Tibial artery (tissue), 4 donors: ENCODE measurements around the gene DISC1.
"Not testable (repeated sequence)": the region's sequence is repeated elsewhere in the genome, so short reads cannot be mapped to it uniquely, and the experiment has no call there.

ENCODE experiments used
- DNase-seq, 2 donors: peaks; one replicate each; pipeline ENCODE4 v3.0.0-alpha.2; 2019
- H3K27ac ChIP-seq, 2 donors: fragments of 200-600 bp; sonication (generic) in 1 of 2; 1 replicate in 1 of 2; 2 replicates in 1 of 2; pipeline ENCODE4 v1.5.1; 2018 to 2019; ENCODE audit warnings: mild to moderate bottlenecking in 1 of 2
- H3K27me3 ChIP-seq, 2 donors: fragments of 200-600 bp; sonication (generic) in 1 of 2; one replicate each; pipeline versions ENCODE4 v1.5.1 to v1.6.0; 2016 to 2019
- H3K36me3 ChIP-seq, 3 donors: fragments of 200-600 bp; sonication (generic) in 2 of 3; one replicate each; pipeline ENCODE4 v1.5.1; 2016 to 2019; ENCODE audit warnings: mild to moderate bottlenecking in 2 of 3
- H3K4me1 ChIP-seq, 4 donors: fragments of 200-600 bp; sonication (generic) in 2 of 4; 1 replicate in 3 of 4; 2 replicates in 1 of 4; pipeline ENCODE4 v1.5.1; 2016 to 2019
- H3K4me3 ChIP-seq, 2 donors: fragments of 200-600 bp; sonication (generic) in 1 of 2; 1 replicate in 1 of 2; 2 replicates in 1 of 2; pipeline ENCODE4 v1.5.1; 2018 to 2019; ENCODE audit warnings: mild to moderate bottlenecking in 2 of 2
- H3K9me3 ChIP-seq, 3 donors: fragments of 200-600 bp; sonication (generic) in 1 of 3; one replicate each; pipeline ENCODE4 v1.5.1; 2016 to 2019
- intact Hi-C: fragments of 100-400 bp; cut with DNase I; formaldehyde crosslinking; loops from one replicate; pipeline ENCODE4 v1.15.0; 2023; ENCODE audit warnings: low total_unique reads
- TF ChIP-seq, protein P1 (sequence below), 2 experiments: fragments of 200-600 bp in 1 of 2; fragments of 450-650 bp in 1 of 2; IDR thresholded peaks; one replicate each; pipeline ENCODE4 v1.5.1; 2017 to 2019; ENCODE audit warnings: antibody characterized with exemption in 2 of 2, mild to moderate bottlenecking in 1 of 2, moderate library complexity in 1 of 2

Gene DISC1

DNA sequence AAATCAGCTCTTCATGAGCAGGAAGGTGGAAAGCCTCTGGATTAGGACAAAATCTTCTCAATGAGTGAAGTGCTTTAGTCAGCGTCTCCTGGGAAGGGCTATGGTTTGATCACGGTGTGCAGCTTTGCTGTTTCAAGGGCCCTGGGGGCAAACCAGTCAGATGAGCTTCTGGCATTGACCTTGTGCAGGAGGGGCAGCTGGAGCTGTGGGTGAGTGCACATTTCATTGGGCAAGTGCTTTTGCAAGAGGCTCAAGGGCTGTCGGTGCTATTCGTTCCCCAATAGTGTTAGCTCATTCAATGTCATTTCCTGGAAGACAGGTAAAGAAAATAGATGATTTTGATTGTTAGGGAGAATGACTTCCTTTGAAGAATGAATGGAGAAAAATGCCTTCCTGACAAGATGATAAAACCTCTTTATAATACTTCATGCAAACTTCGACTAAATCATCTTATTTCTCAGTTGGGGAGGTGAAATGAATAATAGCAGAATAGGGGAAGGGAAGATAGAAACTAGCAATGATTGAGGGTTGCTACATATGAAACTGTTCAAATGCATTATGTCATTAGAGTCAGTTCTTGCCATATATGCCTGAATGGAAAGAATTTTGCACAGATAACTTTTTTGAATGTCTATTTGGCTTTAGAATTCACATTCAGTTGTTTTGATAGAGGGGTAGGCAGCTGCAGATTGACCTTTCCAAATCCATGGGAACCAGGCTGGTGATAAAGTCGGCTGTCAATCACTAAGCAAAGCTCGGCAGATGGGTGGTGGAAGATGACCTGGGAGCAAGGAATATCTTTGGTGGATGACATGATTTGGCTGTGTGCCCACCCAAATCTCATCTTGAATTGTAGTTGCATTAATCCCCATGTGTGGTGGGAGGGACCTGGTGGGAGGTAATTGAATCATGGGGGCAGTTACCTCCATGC lies 12.9 kb upstream of the DISC1 start:
- TF ChIP-seq, protein P1, sequence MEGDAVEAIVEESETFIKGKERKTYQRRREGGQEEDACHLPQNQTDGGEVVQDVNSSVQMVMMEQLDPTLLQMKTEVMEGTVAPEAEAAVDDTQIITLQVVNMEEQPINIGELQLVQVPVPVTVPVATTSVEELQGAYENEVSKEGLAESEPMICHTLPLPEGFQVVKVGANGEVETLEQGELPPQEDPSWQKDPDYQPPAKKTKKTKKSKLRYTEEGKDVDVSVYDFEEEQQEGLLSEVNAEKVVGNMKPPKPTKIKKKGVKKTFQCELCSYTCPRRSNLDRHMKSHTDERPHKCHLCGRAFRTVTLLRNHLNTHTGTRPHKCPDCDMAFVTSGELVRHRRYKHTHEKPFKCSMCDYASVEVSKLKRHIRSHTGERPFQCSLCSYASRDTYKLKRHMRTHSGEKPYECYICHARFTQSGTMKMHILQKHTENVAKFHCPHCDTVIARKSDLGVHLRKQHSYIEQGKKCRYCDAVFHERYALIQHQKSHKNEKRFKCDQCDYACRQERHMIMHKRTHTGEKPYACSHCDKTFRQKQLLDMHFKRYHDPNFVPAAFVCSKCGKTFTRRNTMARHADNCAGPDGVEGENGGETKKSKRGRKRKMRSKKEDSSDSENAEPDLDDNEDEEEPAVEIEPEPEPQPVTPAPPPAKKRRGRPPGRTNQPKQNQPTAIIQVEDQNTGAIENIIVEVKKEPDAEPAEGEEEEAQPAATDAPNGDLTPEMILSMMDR (IDR thresholded peaks at IDR 0.05): no peak
- no peak overlapping the region for H3K27ac ChIP-seq
- H3K4me1 ChIP-seq: no peaks in the 10 kb centered on the region
- DNase-seq: no peak
- no peaks in the 10 kb centered on the region for H3K27me3 ChIP-seq
- intact Hi-C loops: no loop called here
- no peak overlapping the region for H3K4me3 ChIP-seq
- no peaks in the 10 kb centered on the region for H3K9me3 ChIP-seq
- no peaks in the 10 kb centered on the region for H3K36me3 ChIP-seq

DNA sequence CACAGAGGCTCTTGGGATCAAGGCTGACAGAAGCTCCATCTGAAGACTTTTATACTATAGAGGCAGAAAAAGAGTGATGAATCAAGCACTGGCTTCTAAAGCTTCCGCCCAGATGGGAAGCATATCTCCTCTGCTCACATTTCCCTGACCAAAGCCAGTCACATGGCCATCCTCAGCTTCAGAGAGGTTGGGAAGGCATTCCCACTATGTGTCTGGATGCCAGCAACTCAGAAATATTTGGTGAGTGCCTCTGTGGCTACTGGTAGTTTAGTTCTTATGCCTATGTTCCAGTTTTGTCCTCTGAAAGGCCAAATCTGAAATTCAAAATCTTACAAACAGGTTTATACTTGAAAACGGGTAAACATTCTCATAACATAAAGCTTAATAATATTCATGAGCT lies 9.9 kb upstream of the DISC1 start:
- DNase-seq: no peak
- Histone ChIP-seq H3K9me3 (no peaks in the 10 kb centered on the region), H3K4me3 (no peak overlapping the region), H3K27ac (no peak overlapping the region), H3K36me3 (no peaks in the 10 kb centered on the region), H3K4me1 (no peaks in the 10 kb centered on the region), H3K27me3 (no peaks in the 10 kb centered on the region)
- intact Hi-C loops: no loop called here
- TF ChIP-seq, protein P1 (IDR thresholded peaks at IDR 0.05): no peak

DNA sequence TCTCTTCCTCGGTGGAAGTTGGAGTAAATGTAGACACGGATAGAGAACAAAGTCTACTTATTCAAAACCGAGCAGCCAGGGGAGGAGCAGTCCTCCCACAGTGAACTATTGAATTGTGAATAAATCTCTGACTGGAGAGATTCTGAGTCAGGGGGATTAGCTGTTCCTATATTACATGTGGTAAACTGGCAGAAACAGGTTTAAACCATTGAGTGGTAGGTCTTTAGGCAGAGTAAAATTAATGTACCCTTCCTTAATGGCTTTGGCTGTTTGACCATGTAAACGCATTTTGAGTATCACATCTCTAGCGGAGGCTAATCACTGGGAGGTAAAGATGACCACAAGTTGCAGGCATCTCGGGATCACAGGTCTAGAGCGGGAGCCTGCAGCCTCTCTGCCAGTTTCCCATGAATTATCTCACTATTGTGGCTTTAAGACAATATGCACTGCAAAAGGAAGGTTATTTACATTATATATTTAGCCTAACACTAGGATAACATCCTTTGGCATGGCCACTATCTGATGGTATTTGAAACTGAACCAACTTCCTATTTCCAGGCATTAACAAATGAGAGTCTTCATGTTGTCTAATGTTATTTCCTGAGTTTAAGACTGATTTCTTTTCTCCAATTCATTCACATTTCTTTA lies 7.9 kb upstream of the DISC1 start:
- no peak for DNase-seq
- H3K27me3 ChIP-seq: no peaks in the 10 kb centered on the region
- H3K27ac ChIP-seq: no peak overlapping the region
- no peaks in the 10 kb centered on the region for H3K9me3 ChIP-seq
- H3K36me3 ChIP-seq: no peaks in the 10 kb centered on the region
- TF ChIP-seq, protein P1 (IDR thresholded peaks at IDR 0.05): no peak
- no peak overlapping the region for H3K4me3 ChIP-seq
- H3K4me1 ChIP-seq: no peaks in the 10 kb centered on the region
- intact Hi-C loops: no loop called here

DNA sequence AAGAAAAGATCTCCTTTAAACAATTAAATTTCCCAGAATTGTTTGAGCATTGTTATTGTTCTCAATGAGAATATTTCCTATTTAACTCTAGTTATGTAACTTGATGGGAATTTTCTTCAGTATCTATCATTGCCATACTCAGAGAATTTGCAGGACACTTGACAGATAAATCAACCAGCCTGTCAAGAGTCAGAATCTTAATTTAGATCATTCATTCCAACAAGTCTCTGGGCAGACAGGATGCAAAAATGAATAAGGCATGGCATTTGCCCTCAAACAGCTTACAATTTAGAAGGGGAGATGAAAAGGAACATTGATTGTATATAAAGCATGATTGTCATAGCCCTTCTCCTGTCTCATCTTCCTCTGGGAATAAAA lies 7.3 kb upstream of the DISC1 start:
- Histone ChIP-seq H3K36me3 (no peaks in the 10 kb centered on the region), H3K27ac (no peak overlapping the region), H3K9me3 (no peaks in the 10 kb centered on the region), H3K4me3 (no peak overlapping the region), H3K4me1 (no peaks in the 10 kb centered on the region), H3K27me3 (no peaks in the 10 kb centered on the region)
- intact Hi-C loops: no loop called here
- DNase-seq: no peak
- TF ChIP-seq, protein P1 (IDR thresholded peaks at IDR 0.05): no peak

DNA sequence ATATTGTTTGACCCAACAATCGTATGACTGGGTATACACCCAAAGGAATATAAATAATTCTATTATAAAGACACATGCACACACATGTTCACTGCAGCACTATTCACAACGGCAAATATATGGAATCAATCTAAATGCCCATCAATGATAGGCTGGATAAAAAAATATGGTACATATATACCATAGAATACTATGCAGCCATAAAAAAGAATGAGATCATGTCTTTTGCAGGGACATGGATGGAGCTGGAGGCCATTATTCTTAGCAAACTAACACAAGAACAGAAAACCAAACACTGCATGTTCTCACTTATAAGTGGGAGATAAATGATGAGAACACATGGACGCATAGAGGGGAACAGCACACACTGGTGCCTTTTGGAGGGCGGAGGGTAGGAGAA lies 1.5 kb upstream of the DISC1 start:
- H3K9me3 ChIP-seq, intact Hi-C loops, H3K27me3 ChIP-seq, H3K27ac ChIP-seq, H3K36me3 ChIP-seq, H3K4me3 ChIP-seq, DNase-seq: not testable (repeated sequence)
- H3K4me1 ChIP-seq: peaks cover 0 to 19% (median 18%) of the 10 kb centered on the region in 4 donors

DNA sequence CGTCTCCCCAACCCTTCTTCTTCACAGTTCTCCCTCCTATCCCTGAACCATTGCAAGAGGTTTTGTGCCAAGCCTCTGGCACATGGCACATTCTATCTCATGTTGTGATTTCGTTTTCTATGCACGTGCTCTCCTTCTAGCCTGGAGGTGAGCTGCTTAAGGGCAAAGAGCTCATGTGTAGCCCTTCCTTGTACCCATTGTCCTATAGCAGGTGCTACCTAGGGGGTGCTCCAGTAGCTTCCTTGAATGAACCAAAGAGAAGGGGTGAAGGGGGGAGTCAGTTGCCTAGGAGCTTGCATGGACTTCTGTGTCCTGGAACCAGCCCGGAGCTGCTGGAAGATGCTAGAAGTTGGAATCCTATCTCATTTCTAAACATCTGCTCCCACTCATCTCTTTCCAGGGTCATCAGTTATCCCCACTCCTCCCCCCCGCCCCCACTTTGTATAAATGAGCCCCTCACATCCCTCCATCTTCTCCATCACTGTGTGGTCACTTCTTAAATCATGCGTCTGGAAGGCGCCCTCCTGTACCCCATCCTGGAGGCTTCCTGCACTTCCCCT lies 535 bp upstream of the DISC1 start:
- DNase-seq: no peak
- no peaks in the 10 kb centered on the region for H3K36me3 ChIP-seq

More for the DNA sequence above, 535 bp upstream of the DISC1 start:
- Histone ChIP-seq H3K27ac (no peak overlapping the region), H3K9me3 (no peaks in the 10 kb centered on the region), H3K4me1 (peaks cover 0 to 19% (median 18%) of the 10 kb centered on the region in 4 donors), H3K4me3 (peak overlapping the region; percentile 69 to 90), H3K27me3 (no peaks in the 10 kb centered on the region)
- TF ChIP-seq, protein P1 (IDR thresholded peaks at IDR 0.05): no peak
- intact Hi-C loops: no loop called here
